DOHH2 (cell line): ENCODE measurements around the gene CCDC88A.
"Not testable (repeated sequence)": the region's sequence is repeated elsewhere in the genome, so short reads cannot be mapped to it uniquely, and the experiment has no call there.

ENCODE experiments used
- CTCF ChIP-seq: fragments of 200-600 bp; sonication (generic); IDR thresholded peaks from one replicate; pipeline ENCODE4 v1.5.1; 2014; ENCODE audit warnings: antibody characterized with exemption, mild to moderate bottlenecking, low read depth, low read length; ENCODE audit not compliant: poor library complexity, severe bottlenecking
- EZH2phosphoT487 ChIP-seq: fragments of 200-600 bp; sonication (generic); IDR thresholded peaks from 2 replicates; pipeline ENCODE4 v1.6.1; 2017; ENCODE audit warnings: borderline replicate concordance, mild to moderate bottlenecking, antibody characterized with exemption, low read length, moderate library complexity, mixed read lengths

DNA sequence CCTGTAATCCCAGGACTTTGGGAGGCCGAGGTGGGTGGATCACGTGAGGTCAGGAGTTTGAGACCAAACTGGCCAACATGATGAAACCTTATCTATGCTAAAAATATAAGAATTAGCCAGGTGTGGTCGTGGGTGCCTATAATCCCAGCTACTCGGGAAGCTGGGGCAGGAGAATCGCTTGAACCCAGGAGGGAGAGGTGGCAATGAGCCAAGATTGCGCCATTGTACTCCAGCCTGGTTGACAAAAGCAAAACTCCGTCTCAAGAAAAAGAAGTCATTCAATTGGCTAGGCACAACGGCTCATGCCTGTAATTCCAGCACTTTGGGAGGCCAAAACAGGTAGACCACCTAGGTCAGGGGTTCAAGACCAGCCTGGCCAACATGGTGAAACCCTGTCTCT is 178.1 kb downstream of the CCDC88A start:
- not testable (repeated sequence) for TF ChIP-seq CTCF, EZH2phosphoT487
